Effector memory CD4-positive, alpha-beta T cell (primary cell): ENCODE results near the gene SLC24A4.

Experiments
- DNase-seq, 3 donors: peaks; one replicate each; pipeline ENCODE4 v3.0.0-alpha.2; 2020
- H3K27ac ChIP-seq: 2 replicates; pipeline ENCODE4 v1.7.0; 2013; ENCODE audit warnings: mild to moderate bottlenecking, low read length, moderate library complexity; ENCODE audit not compliant: insufficient read depth, poor library complexity, severe bottlenecking
- H3K27me3 ChIP-seq: replicated peaks from 2 replicates; pipeline ENCODE4 v1.7.0; 2013; ENCODE audit warnings: mild to moderate bottlenecking, low read length; ENCODE audit not compliant: insufficient read depth, control insufficient read depth, poor library complexity, severe bottlenecking
- H3K36me3 ChIP-seq: 2 replicates; pipeline ENCODE4 v1.7.0; 2013; ENCODE audit warnings: mild to moderate bottlenecking, low read length, moderate library complexity; ENCODE audit not compliant: control insufficient read depth, insufficient read depth
- H3K4me1 ChIP-seq: 2 replicates; pipeline ENCODE4 v1.7.0; 2013; ENCODE audit warnings: low read length, mild to moderate bottlenecking; ENCODE audit not compliant: control insufficient read depth, insufficient read depth, poor library complexity, severe bottlenecking
- H3K4me3 ChIP-seq: 2 replicates; pipeline ENCODE4 v1.7.0; 2013; ENCODE audit warnings: low read length, low read depth, mild to moderate bottlenecking; ENCODE audit not compliant: insufficient read depth, poor library complexity, severe bottlenecking
- H3K9me3 ChIP-seq: 2 replicates; pipeline ENCODE4 v1.7.0; 2013; ENCODE audit warnings: mild to moderate bottlenecking, low read length, moderate library complexity; ENCODE audit not compliant: control insufficient read depth

The SLC24A4 gene

GRCh38 chr14:92440345-92441003 is 117.5 kb downstream of the SLC24A4 start:
- DNase-seq = no peak
- Histone ChIP-seq H3K4me1 (no peaks in the 10 kb centered on the region), H3K36me3 (no peaks in the 10 kb centered on the region), H3K27me3 (no peaks in the 10 kb centered on the region), H3K9me3 (no peaks in the 10 kb centered on the region), H3K27ac (no peak overlapping the region), H3K4me3 (no peak overlapping the region)

GRCh38 chr14:92441751-92442504 is 119.0 kb downstream of the SLC24A4 start:
- Histone ChIP-seq H3K27ac (no peak overlapping the region), H3K4me1 (no peaks in the 10 kb centered on the region), H3K36me3 (no peaks in the 10 kb centered on the region), H3K27me3 (no peaks in the 10 kb centered on the region), H3K4me3 (no peak overlapping the region), H3K9me3 (no peaks in the 10 kb centered on the region)
- no peak for DNase-seq

- H3K27me3 ChIP-seq = no peaks in the 10 kb centered on the region
- no peaks in the 10 kb centered on the region for H3K9me3 ChIP-seq
- no peaks in the 10 kb centered on the region for H3K36me3 ChIP-seq
- H3K4me3 ChIP-seq = no peak overlapping the region
- no peak for DNase-seq
- no peak overlapping the region for H3K27ac ChIP-seq
- no peaks in the 10 kb centered on the region for H3K4me1 ChIP-seq
Observed at GRCh38 chr14:92443167-92443566, 120.2 kb downstream of the SLC24A4 start.

GRCh38 chr14:92443741-92444140 is 120.8 kb downstream of the SLC24A4 start:
- no peaks in the 10 kb centered on the region for H3K27me3 ChIP-seq
- DNase-seq = no peak

GRCh38 chr14:92446771-92447170 is 123.8 kb downstream of the SLC24A4 start:
- Histone ChIP-seq H3K36me3 (no peaks in the 10 kb centered on the region), H3K4me1 (no peaks in the 10 kb centered on the region), H3K27me3 (no peaks in the 10 kb centered on the region), H3K4me3 (no peak overlapping the region), H3K27ac (no peak overlapping the region), H3K9me3 (no peaks in the 10 kb centered on the region)
- no peak for DNase-seq

More at GRCh38 chr14:92443741-92444140, 120.8 kb downstream of the SLC24A4 start:
- no peaks in the 10 kb centered on the region for H3K4me1 ChIP-seq
- no peak overlapping the region for H3K4me3 ChIP-seq
- no peaks in the 10 kb centered on the region for H3K36me3 ChIP-seq
- no peak overlapping the region for H3K27ac ChIP-seq
- H3K9me3 ChIP-seq = no peaks in the 10 kb centered on the region

- Histone ChIP-seq H3K27ac (no peak overlapping the region), H3K4me3 (no peak overlapping the region), H3K9me3 (no peaks in the 10 kb centered on the region), H3K4me1 (no peaks in the 10 kb centered on the region), H3K27me3 (no peaks in the 10 kb centered on the region), H3K36me3 (no peaks in the 10 kb centered on the region)
- no peak for DNase-seq
Observed at GRCh38 chr14:92447416-92448197, 124.6 kb downstream of the SLC24A4 start.

GRCh38 chr14:92448786-92449185 is 125.8 kb downstream of the SLC24A4 start:
- H3K27me3 ChIP-seq = no peaks in the 10 kb centered on the region

GRCh38 chr14:92449404-92450181 is 126.6 kb downstream of the SLC24A4 start:
- H3K27me3 ChIP-seq = no peaks in the 10 kb centered on the region
- no peaks in the 10 kb centered on the region for H3K9me3 ChIP-seq
- H3K4me3 ChIP-seq = no peak overlapping the region
- no peak for DNase-seq
- H3K36me3 ChIP-seq = no peaks in the 10 kb centered on the region
- no peaks in the 10 kb centered on the region for H3K4me1 ChIP-seq
- H3K27ac ChIP-seq = no peak overlapping the region

More at GRCh38 chr14:92448786-92449185, 125.8 kb downstream of the SLC24A4 start:
- H3K9me3 ChIP-seq = no peaks in the 10 kb centered on the region
- no peak overlapping the region for H3K27ac ChIP-seq
- H3K36me3 ChIP-seq = no peaks in the 10 kb centered on the region
- no peak overlapping the region for H3K4me3 ChIP-seq
- no peak for DNase-seq
- no peaks in the 10 kb centered on the region for H3K4me1 ChIP-seq

- H3K27ac ChIP-seq = no peak overlapping the region
- DNase-seq = no peak
- H3K36me3 ChIP-seq = no peaks in the 10 kb centered on the region
- H3K4me1 ChIP-seq = no peaks in the 10 kb centered on the region
- H3K27me3 ChIP-seq = no peaks in the 10 kb centered on the region
- no peaks in the 10 kb centered on the region for H3K9me3 ChIP-seq
- no peak overlapping the region for H3K4me3 ChIP-seq
Observed at GRCh38 chr14:92450351-92451070, 127.5 kb downstream of the SLC24A4 start.
